Measurements from ENCODE around the gene PXYLP1.
A peak's percentile ranks its signal among the peaks of the same experiment; 100 is the strongest.

The PXYLP1 gene

GRCh38 chr3:141268306-141268705, 36.7 kb downstream of the PXYLP1 start:
- H3K4me3 Mint-ChIP-seq, result peak overlapping the region; percentile 83
- H3K36me3 Mint-ChIP-seq (ENCODE audit: low read depth), result peaks cover 3% of the 10 kb centered on the region
- H3K9me3 Mint-ChIP-seq, result no peaks in the 10 kb centered on the region
- H3K27ac Mint-ChIP-seq, result no peak overlapping the region
- no peaks in the 10 kb centered on the region for H3K27me3 Mint-ChIP-seq
- peaks cover 21% of the 10 kb centered on the region for H3K4me1 Mint-ChIP-seq (ENCODE audit: low read depth)

GRCh38 chr3:141268791-141269190, 37.2 kb downstream of the PXYLP1 start:
- Mint-ChIP-seq H3K4me1 (ENCODE audit: low read depth) (peaks cover 25% of the 10 kb centered on the region), H3K27me3 (no peaks in the 10 kb centered on the region), H3K27ac (no peak overlapping the region), H3K4me3 (no peak overlapping the region), H3K36me3 (ENCODE audit: low read depth) (peaks cover 3% of the 10 kb centered on the region), H3K9me3 (no peaks in the 10 kb centered on the region)

- H3K27me3 Mint-ChIP-seq, result no peaks in the 10 kb centered on the region
- H3K36me3 Mint-ChIP-seq (ENCODE audit: low read depth), result peaks cover 7% of the 10 kb centered on the region
- no peaks in the 10 kb centered on the region for H3K9me3 Mint-ChIP-seq
- peaks cover 37% of the 10 kb centered on the region for H3K4me1 Mint-ChIP-seq (ENCODE audit: low read depth)
- no peak overlapping the region for H3K27ac Mint-ChIP-seq
- no peak overlapping the region for H3K4me3 Mint-ChIP-seq
Observed at GRCh38 chr3:141269961-141270360, 38.3 kb downstream of the PXYLP1 start.

GRCh38 chr3:141271279-141272030, 39.8 kb downstream of the PXYLP1 start:
- H3K36me3 Mint-ChIP-seq (ENCODE audit: low read depth), result peaks cover 6% of the 10 kb centered on the region
- H3K27me3 Mint-ChIP-seq, result no peaks in the 10 kb centered on the region
- no peak overlapping the region for H3K27ac Mint-ChIP-seq
- H3K9me3 Mint-ChIP-seq, result no peaks in the 10 kb centered on the region
- H3K4me1 Mint-ChIP-seq (ENCODE audit: low read depth), result peaks cover 43% of the 10 kb centered on the region
- no peak overlapping the region for H3K4me3 Mint-ChIP-seq

GRCh38 chr3:141272906-141273662, 41.5 kb downstream of the PXYLP1 start:
- Mint-ChIP-seq H3K27me3 (no peaks in the 10 kb centered on the region), H3K36me3 (ENCODE audit: low read depth) (peaks cover 6% of the 10 kb centered on the region), H3K27ac (no peak overlapping the region), H3K9me3 (no peaks in the 10 kb centered on the region), H3K4me3 (no peak overlapping the region), H3K4me1 (ENCODE audit: low read depth) (peaks cover 29% of the 10 kb centered on the region)

GRCh38 chr3:141273700-141274410, 42.2 kb downstream of the PXYLP1 start:
- Mint-ChIP-seq H3K4me3 (no peak overlapping the region), H3K9me3 (no peaks in the 10 kb centered on the region), H3K4me1 (ENCODE audit: low read depth) (peaks cover 25% of the 10 kb centered on the region), H3K27me3 (no peaks in the 10 kb centered on the region), H3K27ac (peak overlapping the region; percentile 38), H3K36me3 (ENCODE audit: low read depth) (peaks cover 6% of the 10 kb centered on the region)

GRCh38 chr3:141274411-141275031, 42.9 kb downstream of the PXYLP1 start:
- H3K4me3 Mint-ChIP-seq, result peak overlapping the region; percentile 46

GRCh38 chr3:141275032-141275422, 43.4 kb downstream of the PXYLP1 start:
- Mint-ChIP-seq H3K4me3 (peak overlapping the region; percentile 46), H3K27me3 (no peaks in the 10 kb centered on the region)

More at GRCh38 chr3:141274411-141275031, 42.9 kb downstream of the PXYLP1 start:
- H3K27ac Mint-ChIP-seq, result peak overlapping the region; percentile 81
- no peaks in the 10 kb centered on the region for H3K27me3 Mint-ChIP-seq
- no peaks in the 10 kb centered on the region for H3K9me3 Mint-ChIP-seq
- H3K4me1 Mint-ChIP-seq (ENCODE audit: low read depth), result peaks cover 30% of the 10 kb centered on the region
- peaks cover 6% of the 10 kb centered on the region for H3K36me3 Mint-ChIP-seq (ENCODE audit: low read depth)

GRCh38 chr3:141275511-141275910, 43.9 kb downstream of the PXYLP1 start:
- Mint-ChIP-seq H3K9me3 (no peaks in the 10 kb centered on the region), H3K4me3 (no peak overlapping the region), H3K27ac (no peak overlapping the region), H3K4me1 (ENCODE audit: low read depth) (peaks cover 30% of the 10 kb centered on the region), H3K27me3 (no peaks in the 10 kb centered on the region), H3K36me3 (ENCODE audit: low read depth) (peaks cover 6% of the 10 kb centered on the region)

More at GRCh38 chr3:141275032-141275422, 43.4 kb downstream of the PXYLP1 start:
- peaks cover 30% of the 10 kb centered on the region for H3K4me1 Mint-ChIP-seq (ENCODE audit: low read depth)
- peaks cover 6% of the 10 kb centered on the region for H3K36me3 Mint-ChIP-seq (ENCODE audit: low read depth)
- H3K27ac Mint-ChIP-seq, result peak overlapping the region; percentile 81
- no peaks in the 10 kb centered on the region for H3K9me3 Mint-ChIP-seq

GRCh38 chr3:141275973-141276372, 44.3 kb downstream of the PXYLP1 start:
- Mint-ChIP-seq H3K4me1 (ENCODE audit: low read depth) (peaks cover 30% of the 10 kb centered on the region), H3K36me3 (ENCODE audit: low read depth) (peaks cover 6% of the 10 kb centered on the region), H3K27me3 (no peaks in the 10 kb centered on the region), H3K27ac (no peak overlapping the region), H3K9me3 (no peaks in the 10 kb centered on the region), H3K4me3 (no peak overlapping the region)

GRCh38 chr3:141276398-141276797, 44.8 kb downstream of the PXYLP1 start:
- Mint-ChIP-seq H3K9me3 (no peaks in the 10 kb centered on the region), H3K27ac (no peak overlapping the region), H3K27me3 (no peaks in the 10 kb centered on the region), H3K4me3 (no peak overlapping the region), H3K36me3 (ENCODE audit: low read depth) (peaks cover 6% of the 10 kb centered on the region), H3K4me1 (ENCODE audit: low read depth) (peaks cover 30% of the 10 kb centered on the region)

GRCh38 chr3:141277451-141277850, 45.8 kb downstream of the PXYLP1 start:
- Mint-ChIP-seq H3K4me1 (ENCODE audit: low read depth) (peaks cover 30% of the 10 kb centered on the region), H3K27me3 (no peaks in the 10 kb centered on the region), H3K9me3 (no peaks in the 10 kb centered on the region), H3K4me3 (no peak overlapping the region), H3K27ac (no peak overlapping the region), H3K36me3 (ENCODE audit: low read depth) (peaks cover 8% of the 10 kb centered on the region)

GRCh38 chr3:141278196-141279076, 46.8 kb downstream of the PXYLP1 start:
- no peaks in the 10 kb centered on the region for H3K27me3 Mint-ChIP-seq
- no peak overlapping the region for H3K27ac Mint-ChIP-seq
- peaks cover 27% of the 10 kb centered on the region for H3K4me1 Mint-ChIP-seq (ENCODE audit: low read depth)
- H3K4me3 Mint-ChIP-seq, result no peak overlapping the region
- peaks cover 10% of the 10 kb centered on the region for H3K36me3 Mint-ChIP-seq (ENCODE audit: low read depth)
- no peaks in the 10 kb centered on the region for H3K9me3 Mint-ChIP-seq
